HG03460 (cell line): ENCODE results near the gene UBL4B.
"Not testable (repeated sequence)": the region's sequence is repeated elsewhere in the genome, so short reads cannot be mapped to it uniquely, and the experiment has no call there.

Source experiments
- ATAC-seq: cut with Tn5 transposase; IDR thresholded peaks from one replicate; pipeline ENCODE4 v1.9.1; 2021; ENCODE audit not compliant: unreplicated experiment

Gene UBL4B, protein sequence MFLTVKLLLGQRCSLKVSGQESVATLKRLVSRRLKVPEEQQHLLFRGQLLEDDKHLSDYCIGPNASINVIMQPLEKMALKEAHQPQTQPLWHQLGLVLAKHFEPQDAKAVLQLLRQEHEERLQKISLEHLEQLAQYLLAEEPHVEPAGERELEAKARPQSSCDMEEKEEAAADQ

GRCh38 chr1:110112143-110112542 is at the start of gene UBL4B:
TSS of gene UBL4B (plus strand) at chr1:110112443. CDS start at chr1:110112535, 92 bp downstream.
- no peak for ATAC-seq

GRCh38 chr1:110062612-110063011 is 49.6 kb upstream of the UBL4B start:
- no peak for ATAC-seq

GRCh38 chr1:110063781-110064180 is 48.5 kb upstream of the UBL4B start:
- no peak for ATAC-seq

GRCh38 chr1:110064576-110065337 is 47.5 kb upstream of the UBL4B start:
- no peak for ATAC-seq

GRCh38 chr1:110065841-110066240 is 46.4 kb upstream of the UBL4B start:
- no peak for ATAC-seq

- ATAC-seq: no peak
Measured at GRCh38 chr1:110067479-110067892, 44.8 kb upstream of the UBL4B start.

GRCh38 chr1:110067893-110068645 is 44.2 kb upstream of the UBL4B start:
- no peak for ATAC-seq

DNA sequence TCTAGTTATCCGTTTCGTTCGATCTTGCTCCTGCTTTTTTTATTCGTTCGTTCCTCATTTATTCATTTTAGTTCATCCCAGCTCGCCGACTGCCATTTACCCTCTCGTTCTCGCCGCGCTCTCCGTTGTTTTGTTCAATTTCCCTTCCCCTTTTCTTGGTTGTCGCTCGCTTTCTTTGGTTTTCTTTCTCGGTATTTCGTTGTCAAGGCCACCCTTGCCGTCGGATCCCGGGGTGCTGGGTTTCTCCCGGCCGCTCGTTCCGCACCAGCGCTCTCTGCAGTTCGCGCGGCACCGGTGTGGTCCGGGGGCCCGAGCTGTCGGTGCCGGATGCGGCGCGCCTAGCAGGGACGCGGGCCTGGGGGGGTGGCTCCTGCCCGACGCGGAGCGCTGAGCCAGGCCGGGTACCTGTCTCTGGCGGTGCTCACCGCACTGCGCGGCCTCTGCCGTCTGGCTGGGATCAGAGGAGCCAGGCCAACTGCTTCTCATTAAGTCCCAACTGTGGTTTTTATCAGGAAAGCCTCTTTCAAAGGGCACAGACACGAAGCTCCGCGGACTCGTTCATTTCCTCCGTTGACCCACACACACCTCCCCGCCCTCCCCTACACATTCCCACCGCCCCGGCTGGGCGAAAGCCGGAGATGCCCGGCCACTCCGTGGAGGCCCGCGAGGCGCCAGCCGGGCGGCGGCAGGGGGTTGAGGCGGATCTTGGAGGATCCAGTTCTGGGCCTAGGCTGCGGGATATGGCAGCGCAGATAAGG is 43.4 kb upstream of the UBL4B start:
- no peak for ATAC-seq

- no peak for ATAC-seq
Measured at GRCh38 chr1:110069404-110070281, 42.6 kb upstream of the UBL4B start.

DNA sequence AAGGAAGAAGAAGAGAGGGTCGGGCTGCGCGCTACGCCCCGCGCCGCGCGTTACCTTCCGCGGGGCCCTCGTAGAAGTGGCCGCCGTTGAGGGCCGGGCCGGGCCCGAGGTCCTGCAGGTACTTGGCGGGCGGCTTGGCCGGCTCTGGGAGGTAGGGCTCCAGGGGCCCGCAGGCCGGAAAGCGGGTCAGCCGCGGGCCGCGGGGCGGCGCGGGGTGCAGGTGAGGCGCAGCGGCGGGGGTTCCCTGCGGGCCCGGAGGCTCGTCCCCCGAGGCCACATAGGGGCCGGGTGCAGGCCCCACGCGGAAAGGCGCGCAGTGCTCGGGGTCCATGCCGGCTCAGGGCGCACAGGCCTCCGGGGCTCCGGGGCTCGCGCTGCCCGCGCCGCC is 42.0 kb upstream of the UBL4B start:
- ATAC-seq: no peak

DNA sequence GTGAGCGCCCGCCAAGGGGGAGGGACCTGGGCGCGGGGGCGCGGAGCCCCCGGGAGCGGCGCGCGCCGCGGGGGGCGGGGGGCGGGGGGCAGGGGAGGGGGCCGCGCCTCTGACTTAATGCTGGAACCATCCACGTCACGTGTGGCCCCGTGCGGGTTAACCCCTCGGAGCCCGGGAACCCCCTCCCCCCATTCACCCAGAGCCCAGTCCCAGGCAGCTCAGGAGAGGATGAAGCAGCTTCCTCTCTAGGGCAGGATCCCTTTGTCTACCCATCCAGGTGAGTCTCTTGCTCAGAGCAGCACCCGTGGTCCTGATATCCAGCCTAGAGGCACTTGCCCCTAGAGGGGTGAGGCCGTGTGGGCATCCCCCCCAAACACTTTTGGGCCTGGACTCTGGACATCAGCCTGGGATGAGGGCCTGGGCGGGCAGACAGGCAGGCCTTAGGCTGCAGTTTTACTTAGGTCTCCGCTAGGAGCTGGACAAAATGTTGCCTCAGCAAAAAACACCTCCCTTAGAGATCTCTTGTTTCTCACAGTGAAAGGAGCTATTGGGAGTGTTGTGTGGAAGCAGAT is 41.5 kb upstream of the UBL4B start, which contains the start of gene ALX3:
ALX3 (minus strand) TSS at position 2 of the 572 bp plus-strand sequence. CDS start 60 bp downstream, outside the sequence.
- no peak for ATAC-seq

DNA sequence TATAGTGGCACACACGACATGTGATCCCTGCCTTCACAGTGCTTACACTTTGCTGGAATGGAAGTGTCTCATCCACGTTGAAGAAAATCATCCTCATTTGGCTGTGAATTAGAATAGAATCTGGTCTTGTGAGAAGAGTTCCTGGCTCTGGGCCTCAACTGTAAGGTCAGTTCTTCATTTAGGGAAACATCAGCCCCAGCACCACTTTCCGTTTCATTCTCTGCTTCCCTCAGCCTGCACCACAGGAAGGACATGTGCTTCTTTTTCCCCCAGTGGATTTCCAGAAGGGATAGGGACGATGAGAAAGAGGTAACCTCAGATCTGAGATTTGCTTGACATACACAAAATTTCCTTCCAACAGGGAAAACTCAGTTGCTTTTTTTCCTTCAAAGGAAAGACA is 38.1 kb upstream of the UBL4B start:
- no peak for ATAC-seq

DNA sequence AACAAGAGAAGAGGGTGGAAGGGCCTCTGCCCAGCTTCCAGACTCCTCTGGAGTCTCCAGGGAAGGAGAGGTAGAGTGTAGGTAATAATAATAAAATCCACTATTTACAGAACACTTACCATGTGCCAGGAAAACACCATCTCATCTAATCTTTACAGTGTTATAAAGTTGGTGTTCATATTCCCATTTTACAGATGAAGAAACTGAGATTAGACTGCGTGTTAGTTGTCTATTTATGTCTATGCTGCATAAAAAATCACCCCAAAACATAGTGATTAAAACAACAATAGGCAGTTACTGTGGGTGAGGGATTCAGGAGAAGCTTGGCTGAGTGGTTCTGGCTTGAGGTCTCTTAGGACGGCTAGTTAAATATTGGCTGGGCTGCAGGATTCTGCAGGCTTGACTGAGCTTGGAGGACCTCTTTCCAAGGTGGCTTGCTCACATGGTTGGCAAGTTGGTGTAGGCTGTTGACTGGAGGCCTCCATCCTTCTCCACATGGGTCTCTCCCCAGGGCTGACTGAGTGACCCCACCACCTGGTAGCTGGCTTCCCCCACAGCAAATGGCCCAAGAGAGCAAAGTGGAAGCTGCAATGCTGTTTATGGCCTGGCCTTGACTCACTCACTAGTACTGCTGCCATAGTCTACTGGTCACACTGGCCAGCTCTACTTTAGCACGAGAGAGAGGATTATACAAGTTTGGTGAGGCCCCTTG is 35.3 kb upstream of the UBL4B start:
- no peak for ATAC-seq

DNA sequence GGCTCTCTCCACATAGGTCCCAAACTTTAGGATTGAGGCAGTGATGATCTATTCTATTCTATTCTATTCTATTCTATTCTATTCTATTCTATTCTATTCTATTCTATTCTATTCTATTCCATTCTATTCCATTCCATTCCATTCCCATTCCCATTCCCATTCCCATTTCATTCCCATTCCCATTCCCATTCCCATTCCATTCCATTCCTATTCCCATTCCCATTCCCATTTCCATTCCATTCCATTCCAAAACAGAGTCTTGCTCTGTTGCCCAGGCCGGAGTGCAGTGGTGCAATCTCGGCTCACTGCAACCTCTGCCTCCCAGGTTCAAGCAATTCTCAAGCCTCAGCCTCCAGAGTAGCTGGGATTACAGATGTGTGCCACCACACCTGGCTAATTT is 32.2 kb upstream of the UBL4B start:
- not testable (repeated sequence) for ATAC-seq

DNA sequence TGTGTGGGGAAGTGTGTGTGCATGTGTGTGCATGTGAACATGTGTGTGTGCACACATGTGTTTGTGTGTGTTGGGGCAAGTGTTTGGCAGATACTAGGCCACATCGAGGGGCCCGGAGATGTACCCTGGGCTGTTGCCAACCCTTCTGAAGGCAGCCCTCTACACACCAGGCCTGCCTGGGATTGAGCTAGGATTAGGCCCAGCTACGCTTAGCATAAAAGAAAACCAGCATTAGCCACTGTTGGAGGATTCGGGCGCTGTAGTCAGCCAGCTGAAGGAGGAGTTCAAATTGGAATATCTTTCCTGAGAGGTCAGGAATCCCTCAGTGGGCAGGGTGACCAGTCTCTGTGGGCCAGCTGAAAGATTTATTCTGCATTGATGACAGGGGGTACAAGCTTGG is 31.2 kb upstream of the UBL4B start:
- no peak for ATAC-seq

GRCh38 chr1:110082477-110082876 is 29.8 kb upstream of the UBL4B start:
- ATAC-seq: no peak

DNA sequence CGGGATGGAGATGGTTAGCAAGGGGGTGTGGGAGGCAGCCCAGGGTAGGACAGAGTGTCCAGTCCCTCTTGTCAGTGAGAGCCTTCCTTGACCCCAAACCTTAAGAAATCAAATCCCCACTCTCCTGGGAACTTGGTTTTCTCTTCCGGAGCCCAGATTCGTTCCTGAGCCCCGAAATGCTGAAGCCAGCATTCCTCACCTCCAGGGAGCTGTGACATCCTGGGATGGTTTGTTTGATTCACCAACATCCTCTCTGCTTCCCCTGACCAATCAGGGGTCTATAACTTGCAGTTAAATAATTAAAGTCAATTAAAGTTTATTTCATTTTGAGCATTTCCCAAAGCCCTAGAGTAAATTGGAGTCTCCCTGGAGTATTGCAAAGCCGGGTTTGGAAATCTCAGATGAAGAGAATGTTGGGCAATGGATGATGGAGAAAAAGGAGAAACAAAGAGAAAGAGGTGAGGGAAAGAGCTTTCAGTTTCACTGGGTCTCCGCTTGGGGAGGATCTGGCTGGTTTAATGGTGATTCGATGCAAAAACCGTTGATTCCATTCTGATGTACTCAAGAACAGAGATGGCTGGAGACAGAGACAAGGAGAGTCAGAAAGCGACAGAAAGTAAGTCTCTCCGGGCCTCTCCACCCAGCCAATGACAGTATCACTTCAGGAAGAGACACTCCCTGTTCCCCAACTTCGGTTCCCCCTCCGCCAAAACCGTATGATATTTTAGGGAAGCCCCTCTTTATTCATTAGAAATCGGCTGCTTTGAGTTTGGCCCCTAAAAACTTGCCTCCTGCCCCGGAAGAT is 29.0 kb upstream of the UBL4B start:
- no peak for ATAC-seq

- no peak for ATAC-seq
Measured at GRCh38 chr1:110083866-110084226, 28.4 kb upstream of the UBL4B start.
